Tibial artery (tissue), 4 donors: ENCODE data around the gene SCYGR1.

Experiments used
- DNase-seq, 2 donors: peaks; one replicate each; pipeline ENCODE4 v3.0.0-alpha.2; 2019
- H3K27ac ChIP-seq, 2 donors: fragments of 200-600 bp; sonication (generic) in 1 of 2; 1 replicate in 1 of 2; 2 replicates in 1 of 2; pipeline ENCODE4 v1.5.1; 2018 to 2019; ENCODE audit warnings: mild to moderate bottlenecking in 1 of 2
- H3K27me3 ChIP-seq, 2 donors: fragments of 200-600 bp; sonication (generic) in 1 of 2; one replicate each; pipeline versions ENCODE4 v1.5.1 to v1.6.0; 2016 to 2019
- H3K36me3 ChIP-seq, 3 donors: fragments of 200-600 bp; sonication (generic) in 2 of 3; one replicate each; pipeline ENCODE4 v1.5.1; 2016 to 2019; ENCODE audit warnings: mild to moderate bottlenecking in 2 of 3
- H3K4me1 ChIP-seq, 4 donors: fragments of 200-600 bp; sonication (generic) in 2 of 4; 1 replicate in 3 of 4; 2 replicates in 1 of 4; pipeline ENCODE4 v1.5.1; 2016 to 2019
- H3K4me3 ChIP-seq, 2 donors: fragments of 200-600 bp; sonication (generic) in 1 of 2; 1 replicate in 1 of 2; 2 replicates in 1 of 2; pipeline ENCODE4 v1.5.1; 2018 to 2019; ENCODE audit warnings: mild to moderate bottlenecking in 2 of 2
- H3K9me3 ChIP-seq, 3 donors: fragments of 200-600 bp; sonication (generic) in 1 of 3; one replicate each; pipeline ENCODE4 v1.5.1; 2016 to 2019
- CTCF ChIP-seq, 2 experiments: fragments of 200-600 bp in 1 of 2; fragments of 450-650 bp in 1 of 2; IDR thresholded peaks; one replicate each; pipeline ENCODE4 v1.5.1; 2017 to 2019; ENCODE audit warnings: antibody characterized with exemption in 2 of 2, mild to moderate bottlenecking in 1 of 2, moderate library complexity in 1 of 2
- intact Hi-C: fragments of 100-400 bp; cut with DNase I; formaldehyde crosslinking; loops from one replicate; pipeline ENCODE4 v1.15.0; 2023; ENCODE audit warnings: low total_unique reads

The SCYGR1 gene

GRCh38 chr2:227341553-227341952, 46.2 kb downstream of the SCYGR1 start:
- Histone ChIP-seq H3K36me3 (peaks cover 23 to 55% (median 25%) of the 10 kb centered on the region in 3 donors), H3K4me3 (no peak overlapping the region), H3K27me3 (no peaks in the 10 kb centered on the region), H3K4me1 (no peaks in the 10 kb centered on the region), H3K9me3 (no peaks in the 10 kb centered on the region), H3K27ac (no peak overlapping the region)
- DNase-seq = no peak
- TF ChIP-seq CTCF (IDR thresholded peaks at IDR 0.05) = no peak
- intact Hi-C loops = no loop called here

- TF ChIP-seq CTCF (IDR thresholded peaks at IDR 0.05) = no peak
- H3K4me1 ChIP-seq = no peaks in the 10 kb centered on the region
- intact Hi-C loops = no loop called here
- no peaks in the 10 kb centered on the region for H3K9me3 ChIP-seq
- no peaks in the 10 kb centered on the region for H3K27me3 ChIP-seq
- no peak overlapping the region for H3K27ac ChIP-seq
- H3K36me3 ChIP-seq = peaks cover 24 to 68% (median 31%) of the 10 kb centered on the region in 3 donors
- H3K4me3 ChIP-seq = no peak overlapping the region
- DNase-seq = no peak
Observed at GRCh38 chr2:227340106-227340505, 47.6 kb downstream of the SCYGR1 start.

- intact Hi-C loops = no loop called here
- H3K4me3 ChIP-seq = no peak overlapping the region
- DNase-seq = no peak
- H3K9me3 ChIP-seq = no peaks in the 10 kb centered on the region
- peaks cover 28 to 72% (median 36%) of the 10 kb centered on the region in 3 donors for H3K36me3 ChIP-seq
- H3K27me3 ChIP-seq = no peaks in the 10 kb centered on the region
- no peak for TF ChIP-seq CTCF (IDR thresholded peaks at IDR 0.05)
- no peaks in the 10 kb centered on the region for H3K4me1 ChIP-seq
- no peak overlapping the region for H3K27ac ChIP-seq
Observed at GRCh38 chr2:227339098-227339599, 48.6 kb downstream of the SCYGR1 start.
